DND-41 (cell line): ENCODE measurements around the gene IRF6.

ENCODE experiments used
- ATAC-seq: fragments of 200-7000 bp; cut with Tn5 transposase; 3 replicates; pipeline ENCODE4 v1.9.1; 2021; ENCODE audit warnings: low read depth; ENCODE audit not compliant: insufficient read depth
- DNase-seq: peaks from one replicate; pipeline ENCODE4 v3.0.0-alpha.2; 2020
- H2AFZ ChIP-seq: 2 replicates; pipeline ENCODE4 v1.6.0; 2012; ENCODE audit warnings: low read depth, low read length
- H3K27ac ChIP-seq: 2 replicates; pipeline ENCODE4 v1.5.1; 2012; ENCODE audit warnings: low read length, inconsistent platforms
- H3K27me3 ChIP-seq: fragments of 200-600 bp; sonication (generic); 2 replicates; pipeline ENCODE4 v1.6.0; 2012; ENCODE audit warnings: low read length, mild to moderate bottlenecking, inconsistent platforms; ENCODE audit not compliant: insufficient read depth, poor library complexity
- H3K36me3 ChIP-seq: 2 replicates; pipeline ENCODE4 v1.5.1; 2012; ENCODE audit warnings: low read length, inconsistent platforms; ENCODE audit not compliant: insufficient read depth
- H3K4me1 ChIP-seq: 2 replicates; pipeline ENCODE4 v1.5.1; 2012; ENCODE audit warnings: mild to moderate bottlenecking, low read length; ENCODE audit not compliant: insufficient read depth
- H3K4me2 ChIP-seq: 2 replicates; pipeline ENCODE4 v1.6.0; 2012; ENCODE audit warnings: mild to moderate bottlenecking, moderate library complexity, low read length, inconsistent platforms; ENCODE audit not compliant: insufficient read depth
- H3K4me3 ChIP-seq, 2 experiments: fragments of 200-600 bp in 1 of 2; shearing (Covaris generic) in 1 of 2; 2 replicates each; pipeline ENCODE4 v1.5.1; 2012 to 2016; ENCODE audit warnings: inconsistent platforms in 2 of 2, low read length in 2 of 2, mild to moderate bottlenecking in 2 of 2, low read depth in 1 of 2, moderate library complexity in 1 of 2
- H3K79me2 ChIP-seq: 2 replicates; pipeline ENCODE4 v1.6.0; 2012; ENCODE audit warnings: low read length, inconsistent platforms; ENCODE audit not compliant: insufficient read depth
- H3K9ac ChIP-seq: 2 replicates; pipeline ENCODE4 v1.6.0; 2012; ENCODE audit warnings: low read depth, mild to moderate bottlenecking, inconsistent platforms, low read length, moderate library complexity
- H3K9me3 ChIP-seq: 2 replicates; pipeline ENCODE4 v1.5.1; 2012; ENCODE audit warnings: low read length, moderate library complexity, mild to moderate bottlenecking, inconsistent platforms; ENCODE audit not compliant: insufficient read depth, severe bottlenecking
- H4K20me1 ChIP-seq: 2 replicates; pipeline ENCODE4 v1.6.0; 2012; ENCODE audit warnings: low read length; ENCODE audit not compliant: insufficient read depth
- CTCF ChIP-seq: IDR thresholded peaks from 2 replicates; pipeline ENCODE4 v1.5.1; 2012; ENCODE audit warnings: borderline replicate concordance, low read length, moderate library complexity, mild to moderate bottlenecking; ENCODE audit not compliant: poor library complexity, severe bottlenecking; ENCODE audit errors: extremely low read depth
- EZH2 ChIP-seq: IDR thresholded peaks from 3 replicates; pipeline ENCODE4 v1.6.1; 2012; ENCODE audit warnings: borderline replicate concordance, low read depth, mild to moderate bottlenecking, moderate library complexity, low read length, inconsistent platforms; ENCODE audit not compliant: severe bottlenecking

Gene IRF6

GRCh38 chr1:209759829-209760359, 46.0 kb downstream of the IRF6 start:
- TF ChIP-seq CTCF (no peak), EZH2 (no peak)
- H3K9ac ChIP-seq: no peak overlapping the region
- peaks cover 30% of the 10 kb centered on the region for H3K79me2 ChIP-seq
- H3K27ac ChIP-seq: no peak overlapping the region
- no peak overlapping the region for H3K4me3 ChIP-seq
- ATAC-seq (no peak), DNase-seq (no peak)
- no peaks in the 10 kb centered on the region for H4K20me1 ChIP-seq
- H3K27me3 ChIP-seq: no peaks in the 10 kb centered on the region
- no peak overlapping the region for H3K4me2 ChIP-seq
- no peak overlapping the region for H2AFZ ChIP-seq
- peaks cover 41% of the 10 kb centered on the region for H3K4me1 ChIP-seq
- peaks cover 61% of the 10 kb centered on the region for H3K36me3 ChIP-seq
- H3K9me3 ChIP-seq: no peaks in the 10 kb centered on the region

- Histone ChIP-seq H3K27me3 (no peaks in the 10 kb centered on the region), H3K4me2 (peak overlapping the region; percentile 84), H3K79me2 (peaks cover 30% of the 10 kb centered on the region), H2AFZ (no peak overlapping the region), H3K4me3 (0 out of 4 replicates have a peak overlapping the region, but pooled peaks of 1 of the 2 experiments have one; percentile 65), H3K27ac (peak overlapping the region; percentile 96), H3K9ac (peak overlapping the region; percentile 11), H3K36me3 (peaks cover 53% of the 10 kb centered on the region), H3K4me1 (peaks cover 41% of the 10 kb centered on the region), H3K9me3 (no peaks in the 10 kb centered on the region), H4K20me1 (no peaks in the 10 kb centered on the region)
- ATAC-seq (no peak), DNase-seq (peak; percentile 18)
- TF ChIP-seq EZH2: no peak
- TF ChIP-seq CTCF: no peak
These were observed 47.5 kb downstream of the IRF6 start for GRCh38 chr1:209758400-209758799.

DNA sequence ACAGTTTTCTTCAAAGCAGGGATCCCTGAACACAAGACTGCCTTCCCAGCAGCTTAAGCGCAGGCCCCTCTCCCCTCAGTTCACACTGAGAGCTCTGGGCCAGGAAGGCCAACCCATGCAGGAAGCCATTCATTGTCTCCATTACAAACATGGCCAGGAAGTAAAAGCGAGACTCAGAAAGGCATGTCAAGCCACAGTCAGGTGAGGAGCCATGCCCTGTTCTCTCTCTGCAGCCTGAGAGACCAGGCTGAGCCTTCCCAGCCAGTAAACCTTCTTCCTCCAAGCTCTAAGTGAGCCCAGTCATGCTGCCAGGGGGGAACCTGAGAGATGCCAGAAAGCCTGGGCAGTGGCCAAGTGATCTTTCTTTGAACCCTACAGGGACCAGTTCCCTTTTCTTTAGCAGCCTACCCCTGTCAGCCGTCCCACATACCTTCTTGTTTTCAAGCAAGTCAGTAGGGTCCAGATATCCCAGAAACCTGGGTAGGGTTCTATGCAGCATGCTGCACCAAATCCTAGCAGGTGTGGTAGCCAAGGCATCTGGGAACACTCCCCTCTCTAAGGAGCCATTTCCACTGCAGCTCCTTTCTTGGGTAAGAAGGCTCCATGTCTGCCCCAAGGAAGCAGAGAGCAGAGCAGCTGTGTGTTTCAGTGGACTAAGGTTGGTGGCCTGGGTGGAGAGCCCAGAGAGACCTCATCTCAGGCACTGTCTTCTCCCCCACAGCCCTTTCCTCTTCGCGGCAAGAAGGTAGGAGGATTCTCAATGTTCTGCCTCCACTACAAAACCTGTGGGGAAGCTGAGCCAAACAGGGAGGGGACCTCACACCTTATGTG, 49.1 kb downstream of the IRF6 start:
- Histone ChIP-seq H3K4me3 (peak overlapping the region; percentile 27 to 65), H4K20me1 (no peaks in the 10 kb centered on the region), H3K27me3 (no peaks in the 10 kb centered on the region), H3K4me2 (peak overlapping the region; percentile 84), H3K9me3 (no peaks in the 10 kb centered on the region), H3K9ac (peak overlapping the region; percentile 69), H3K79me2 (peaks cover 30% of the 10 kb centered on the region), H3K27ac (peak overlapping the region; percentile 96), H3K36me3 (peaks cover 37% of the 10 kb centered on the region), H2AFZ (peak overlapping the region; percentile 79), H3K4me1 (peaks cover 41% of the 10 kb centered on the region)
- DNase-seq: peak; percentile 58
- TF ChIP-seq EZH2 (no peak), CTCF (no peak)
- peak; percentile 51 for ATAC-seq
